Measurements from ENCODE around the gene PTPA.

DNA sequence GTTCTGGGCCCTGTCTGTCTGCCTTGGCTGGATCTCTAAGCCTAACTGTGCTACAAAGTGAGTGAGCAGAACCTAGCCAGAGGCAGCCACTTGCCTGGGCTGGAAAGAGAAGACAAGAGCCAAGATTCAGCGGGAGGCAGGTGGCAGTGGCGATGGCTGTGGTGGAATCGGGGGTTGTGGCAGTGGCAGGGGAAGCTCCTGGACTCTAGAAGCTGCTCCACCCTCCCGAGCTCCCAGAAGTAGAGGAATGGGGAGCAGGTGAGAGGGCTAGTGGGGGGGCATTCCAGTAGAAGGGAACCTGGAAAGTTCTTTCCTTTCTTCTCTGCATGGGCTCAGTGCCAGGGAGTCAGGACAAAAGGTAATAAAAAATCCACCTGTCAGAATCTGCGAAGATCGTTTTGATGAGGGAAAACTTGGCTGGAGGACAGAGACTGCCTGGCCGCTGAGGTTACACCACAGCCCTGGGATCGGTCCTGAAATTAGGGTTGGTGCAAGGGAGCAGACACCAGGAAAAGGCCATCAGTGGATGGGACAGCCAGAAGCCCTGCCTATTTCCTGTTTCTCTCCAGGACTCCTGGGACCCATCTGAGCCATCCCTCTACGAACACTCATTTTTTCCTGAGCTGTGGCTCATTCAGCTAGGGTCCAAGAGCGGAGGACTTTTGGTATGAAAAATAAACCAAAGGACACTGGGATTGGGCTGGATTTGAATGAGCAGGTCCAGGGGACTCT lies 2.2 kb upstream of the PTPA start:
- TF ChIP-seq, protein P1, sequence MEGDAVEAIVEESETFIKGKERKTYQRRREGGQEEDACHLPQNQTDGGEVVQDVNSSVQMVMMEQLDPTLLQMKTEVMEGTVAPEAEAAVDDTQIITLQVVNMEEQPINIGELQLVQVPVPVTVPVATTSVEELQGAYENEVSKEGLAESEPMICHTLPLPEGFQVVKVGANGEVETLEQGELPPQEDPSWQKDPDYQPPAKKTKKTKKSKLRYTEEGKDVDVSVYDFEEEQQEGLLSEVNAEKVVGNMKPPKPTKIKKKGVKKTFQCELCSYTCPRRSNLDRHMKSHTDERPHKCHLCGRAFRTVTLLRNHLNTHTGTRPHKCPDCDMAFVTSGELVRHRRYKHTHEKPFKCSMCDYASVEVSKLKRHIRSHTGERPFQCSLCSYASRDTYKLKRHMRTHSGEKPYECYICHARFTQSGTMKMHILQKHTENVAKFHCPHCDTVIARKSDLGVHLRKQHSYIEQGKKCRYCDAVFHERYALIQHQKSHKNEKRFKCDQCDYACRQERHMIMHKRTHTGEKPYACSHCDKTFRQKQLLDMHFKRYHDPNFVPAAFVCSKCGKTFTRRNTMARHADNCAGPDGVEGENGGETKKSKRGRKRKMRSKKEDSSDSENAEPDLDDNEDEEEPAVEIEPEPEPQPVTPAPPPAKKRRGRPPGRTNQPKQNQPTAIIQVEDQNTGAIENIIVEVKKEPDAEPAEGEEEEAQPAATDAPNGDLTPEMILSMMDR (IDR thresholded peaks at IDR 0.05; ENCODE audit: poor library complexity) = no peak
- TF ChIP-seq EZH2phosphoT487 (IDR thresholded peaks at IDR 0.05; ENCODE audit: low read depth, severe bottlenecking, unreplicated experiment) = no peak

Data from hepatocyte (in vitro differentiated cells).